Neural cell (in vitro differentiated cells): ENCODE measurements around the gene ASMT. TPM values are rescaled to one million over a fixed set of nuclear protein-coding genes. Genes with fewer than 3 reads are reported as not detected.

ENCODE experiments used
- H2AFZ ChIP-seq: fragments of 200-600, 300-800 bp; sonication (generic), shearing (Covaris generic); 2 replicates; pipeline ENCODE4 v1.6.0; 2014; ENCODE audit warnings: low read depth, mild to moderate bottlenecking, antibody characterized with exemption, low read length, moderate library complexity
- H3F3A ChIP-seq: fragments of 200-600 bp; shearing (Covaris generic); 2 replicates; pipeline ENCODE4 v1.6.1; 2016; ENCODE audit warnings: mild to moderate bottlenecking, moderate library complexity, mixed read lengths, antibody characterized with exemption, low read length; ENCODE audit not compliant: insufficient read depth, poor library complexity, severe bottlenecking
- H3K27ac ChIP-seq: fragments of 200-600, 300-800 bp; sonication (generic), shearing (Covaris generic); 2 replicates; pipeline ENCODE4 v1.5.1; 2014; ENCODE audit warnings: mild to moderate bottlenecking, low read length, moderate library complexity
- H3K27me3 ChIP-seq: fragments of 300-800, 200-600 bp; sonication (generic), shearing (Covaris generic); 2 replicates; pipeline ENCODE4 v1.6.0; 2014; ENCODE audit warnings: mild to moderate bottlenecking, low read depth, low read length, moderate library complexity; ENCODE audit not compliant: insufficient read depth
- H3K36me3 ChIP-seq: fragments of 300-800, 200-600 bp; sonication (generic), shearing (Covaris generic); 2 replicates; pipeline ENCODE4 v1.5.1; 2014; ENCODE audit warnings: mild to moderate bottlenecking, antibody characterized with exemption, low read length, moderate library complexity; ENCODE audit not compliant: insufficient read depth
- H3K4me2 ChIP-seq: fragments of 300-800, 200-600 bp; sonication (generic), shearing (Covaris generic); 2 replicates; pipeline ENCODE4 v1.6.0; 2014; ENCODE audit warnings: mild to moderate bottlenecking, low read length
- H3K4me3 ChIP-seq: fragments of 300-800, 200-600 bp; sonication (generic), shearing (Covaris generic); 2 replicates; pipeline ENCODE4 v1.5.1; 2014; ENCODE audit warnings: mild to moderate bottlenecking, low read length, moderate library complexity
- H3K79me2 ChIP-seq: fragments of 200-600 bp; shearing (Covaris generic); replicated peaks from 2 replicates; pipeline ENCODE4 v1.6.0; 2014; ENCODE audit warnings: mild to moderate bottlenecking, low read length, moderate library complexity; ENCODE audit not compliant: insufficient read depth
- H3K9ac ChIP-seq: fragments of 300-800, 200-600 bp; sonication (generic), shearing (Covaris generic); 2 replicates; pipeline ENCODE4 v1.6.1; 2016; ENCODE audit warnings: mild to moderate bottlenecking, low read length, mixed read lengths
- H3K9me2 ChIP-seq: fragments of 200-600 bp; shearing (Covaris generic); 2 replicates; pipeline ENCODE4 v1.6.1; 2016; ENCODE audit warnings: mild to moderate bottlenecking, low read length, mixed read lengths; ENCODE audit not compliant: insufficient read depth
- H3K9me3 ChIP-seq: fragments of 200-600, 300-800 bp; sonication (generic), shearing (Covaris generic); 2 replicates; pipeline ENCODE4 v1.6.1; 2016; ENCODE audit warnings: mild to moderate bottlenecking, mixed run types, low read length, moderate library complexity, mixed read lengths
- H4K20me1 ChIP-seq: fragments of 200-600 bp; shearing (Covaris generic); 2 replicates; pipeline ENCODE4 v1.6.1; 2016; ENCODE audit warnings: mild to moderate bottlenecking, mixed run types; ENCODE audit not compliant: insufficient read depth
- EP300 ChIP-seq: fragments of 450-650 bp; conservative IDR thresholded peaks from 2 replicates; pipeline ENCODE4 v1.6.1; 2014; ENCODE audit warnings: antibody characterized with exemption, mild to moderate bottlenecking, moderate library complexity; ENCODE audit not compliant: poor library complexity, severe bottlenecking
- EZH2 ChIP-seq: fragments of 200-600, 300-800 bp; shearing (Covaris generic), sonication (generic); IDR thresholded peaks from 2 replicates; pipeline ENCODE4 v1.6.1; 2014; ENCODE audit warnings: antibody characterized with exemption, low read length, borderline replicate concordance, mild to moderate bottlenecking; ENCODE audit not compliant: insufficient read depth, poor library complexity, severe bottlenecking
- MXI1 ChIP-seq: fragments of 450-650 bp; conservative IDR thresholded peaks from 2 replicates; pipeline ENCODE4 v1.6.1; 2014; ENCODE audit warnings: antibody characterized with exemption, mild to moderate bottlenecking; ENCODE audit not compliant: poor library complexity, severe bottlenecking
- POLR2AphosphoS5 ChIP-seq: IDR thresholded peaks from 2 replicates; pipeline ENCODE4 v1.6.1; 2012
- RAD21 ChIP-seq: fragments of 450-650 bp; conservative IDR thresholded peaks from 2 replicates; pipeline ENCODE4 v1.6.1; 2014; ENCODE audit warnings: antibody characterized with exemption, mild to moderate bottlenecking, moderate library complexity
- SMC3 ChIP-seq: fragments of 450-650 bp; conservative IDR thresholded peaks from 2 replicates; pipeline ENCODE4 v1.6.1; 2014; ENCODE audit warnings: antibody characterized with exemption, mild to moderate bottlenecking, moderate library complexity; ENCODE audit not compliant: poor library complexity
- TAF1 ChIP-seq: IDR thresholded peaks from 2 replicates; pipeline ENCODE4 v1.6.1; 2012; ENCODE audit warnings: low read depth
- polyA plus RNA-seq: library from polyadenylated mRNA; depleted of rRNA; stranded (reverse); fragments of >200 nt; gene quantifications from 2 replicates; pipeline ENCODE4 v1.2.3, GENCODE V29; 2014
- TF ChIP-seq, protein P1 (sequence below): fragments of 450-650 bp; IDR thresholded peaks from 2 replicates; pipeline ENCODE4 v1.5.1; 2014; ENCODE audit warnings: antibody characterized with exemption, mild to moderate bottlenecking, moderate library complexity; ENCODE audit not compliant: poor library complexity, severe bottlenecking
- TF ChIP-seq, protein P2 (sequence below): IDR thresholded peaks from 2 replicates; pipeline ENCODE4 v1.6.1; 2012; ENCODE audit warnings: borderline replicate concordance

The ASMT gene
- polyA plus RNA-seq, 1 donor from 2014 or later, result 1.8 TPM

DNA sequence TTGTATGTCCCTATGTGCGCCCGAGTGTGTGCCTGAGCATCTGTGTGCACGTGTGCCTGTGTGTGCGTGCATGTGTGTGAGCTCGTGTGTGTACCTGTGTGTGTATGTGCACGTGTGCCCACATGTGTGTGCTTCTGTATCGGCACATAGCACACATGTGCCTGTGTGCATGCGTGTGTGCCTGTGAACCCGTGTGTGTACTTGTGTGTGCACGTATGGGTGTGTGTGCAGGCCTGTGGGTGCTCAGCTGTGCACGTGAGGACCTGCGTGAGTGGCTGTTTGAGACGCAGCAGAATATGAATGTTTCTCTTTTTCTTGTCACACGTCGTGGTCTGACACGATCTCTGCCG is 19.2 kb upstream of the ASMT start:
- Histone ChIP-seq H4K20me1 (peaks cover 3% of the 10 kb centered on the region), H3K9me3 (no peaks in the 10 kb centered on the region), H3K4me3 (no peak overlapping the region), H3K27ac (no peak overlapping the region), H3K9me2 (no peaks in the 10 kb centered on the region), H3K27me3 (no peaks in the 10 kb centered on the region), H3K4me2 (no peak overlapping the region), H3K79me2 (peaks cover 27% of the 10 kb centered on the region), H3K36me3 (peaks cover 5% of the 10 kb centered on the region), H2AFZ (no peak overlapping the region), H3F3A (no peaks in the 10 kb centered on the region), H3K9ac (no peak overlapping the region)
- TF ChIP-seq SMC3, result no peak
- no peak for TF ChIP-seq EP300
- TF ChIP-seq, protein P1, sequence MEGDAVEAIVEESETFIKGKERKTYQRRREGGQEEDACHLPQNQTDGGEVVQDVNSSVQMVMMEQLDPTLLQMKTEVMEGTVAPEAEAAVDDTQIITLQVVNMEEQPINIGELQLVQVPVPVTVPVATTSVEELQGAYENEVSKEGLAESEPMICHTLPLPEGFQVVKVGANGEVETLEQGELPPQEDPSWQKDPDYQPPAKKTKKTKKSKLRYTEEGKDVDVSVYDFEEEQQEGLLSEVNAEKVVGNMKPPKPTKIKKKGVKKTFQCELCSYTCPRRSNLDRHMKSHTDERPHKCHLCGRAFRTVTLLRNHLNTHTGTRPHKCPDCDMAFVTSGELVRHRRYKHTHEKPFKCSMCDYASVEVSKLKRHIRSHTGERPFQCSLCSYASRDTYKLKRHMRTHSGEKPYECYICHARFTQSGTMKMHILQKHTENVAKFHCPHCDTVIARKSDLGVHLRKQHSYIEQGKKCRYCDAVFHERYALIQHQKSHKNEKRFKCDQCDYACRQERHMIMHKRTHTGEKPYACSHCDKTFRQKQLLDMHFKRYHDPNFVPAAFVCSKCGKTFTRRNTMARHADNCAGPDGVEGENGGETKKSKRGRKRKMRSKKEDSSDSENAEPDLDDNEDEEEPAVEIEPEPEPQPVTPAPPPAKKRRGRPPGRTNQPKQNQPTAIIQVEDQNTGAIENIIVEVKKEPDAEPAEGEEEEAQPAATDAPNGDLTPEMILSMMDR, result no peak

DNA sequence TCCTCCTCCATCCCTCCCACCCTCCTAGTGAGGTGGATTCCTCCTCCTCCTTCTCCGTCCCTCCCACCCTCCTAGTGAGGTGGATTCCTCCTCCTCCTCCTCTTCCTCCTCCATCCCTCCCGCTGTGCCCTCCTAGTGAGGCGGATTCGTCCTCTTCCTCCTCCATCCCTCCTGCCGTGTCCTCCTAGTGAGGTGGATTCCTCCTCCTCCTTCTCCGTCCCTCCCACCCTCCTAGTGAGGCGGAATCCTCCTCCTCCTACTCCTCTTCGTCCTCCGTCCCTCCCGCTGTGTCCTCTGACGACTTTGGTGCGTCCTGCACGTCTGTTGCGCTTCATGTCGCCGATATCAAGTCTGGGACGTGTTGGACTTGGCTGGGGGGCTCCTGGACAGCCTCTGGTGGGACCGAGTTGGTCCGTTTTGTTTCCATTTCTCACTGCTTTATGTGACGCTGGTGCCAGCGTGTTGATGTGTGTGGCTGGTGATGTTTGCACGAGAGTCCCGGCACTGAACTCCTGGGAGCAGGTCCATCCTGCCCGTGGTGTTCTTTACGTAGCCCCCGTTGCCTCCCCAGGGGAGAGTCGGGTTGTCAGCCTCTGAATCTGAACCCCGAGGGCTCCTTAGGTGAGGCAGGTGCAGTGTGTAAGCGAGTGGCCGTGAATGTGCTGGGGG is 18.0 kb upstream of the ASMT start:
- Histone ChIP-seq H4K20me1 (peaks cover 3% of the 10 kb centered on the region), H3K36me3 (peaks cover 8% of the 10 kb centered on the region)

More for the DNA sequence above, 18.0 kb upstream of the ASMT start:
- H3K4me2 ChIP-seq, result no peak overlapping the region
- H3K4me3 ChIP-seq, result no peak overlapping the region
- H3K79me2 ChIP-seq, result peaks cover 27% of the 10 kb centered on the region
- H2AFZ ChIP-seq, result no peak overlapping the region
- H3K9ac ChIP-seq, result no peak overlapping the region
- no peaks in the 10 kb centered on the region for H3K27me3 ChIP-seq
- H3K27ac ChIP-seq, result no peak overlapping the region
- no peaks in the 10 kb centered on the region for H3F3A ChIP-seq
- H3K9me2 ChIP-seq, result no peaks in the 10 kb centered on the region
- no peak for TF ChIP-seq MXI1
- TF ChIP-seq, protein P2, sequence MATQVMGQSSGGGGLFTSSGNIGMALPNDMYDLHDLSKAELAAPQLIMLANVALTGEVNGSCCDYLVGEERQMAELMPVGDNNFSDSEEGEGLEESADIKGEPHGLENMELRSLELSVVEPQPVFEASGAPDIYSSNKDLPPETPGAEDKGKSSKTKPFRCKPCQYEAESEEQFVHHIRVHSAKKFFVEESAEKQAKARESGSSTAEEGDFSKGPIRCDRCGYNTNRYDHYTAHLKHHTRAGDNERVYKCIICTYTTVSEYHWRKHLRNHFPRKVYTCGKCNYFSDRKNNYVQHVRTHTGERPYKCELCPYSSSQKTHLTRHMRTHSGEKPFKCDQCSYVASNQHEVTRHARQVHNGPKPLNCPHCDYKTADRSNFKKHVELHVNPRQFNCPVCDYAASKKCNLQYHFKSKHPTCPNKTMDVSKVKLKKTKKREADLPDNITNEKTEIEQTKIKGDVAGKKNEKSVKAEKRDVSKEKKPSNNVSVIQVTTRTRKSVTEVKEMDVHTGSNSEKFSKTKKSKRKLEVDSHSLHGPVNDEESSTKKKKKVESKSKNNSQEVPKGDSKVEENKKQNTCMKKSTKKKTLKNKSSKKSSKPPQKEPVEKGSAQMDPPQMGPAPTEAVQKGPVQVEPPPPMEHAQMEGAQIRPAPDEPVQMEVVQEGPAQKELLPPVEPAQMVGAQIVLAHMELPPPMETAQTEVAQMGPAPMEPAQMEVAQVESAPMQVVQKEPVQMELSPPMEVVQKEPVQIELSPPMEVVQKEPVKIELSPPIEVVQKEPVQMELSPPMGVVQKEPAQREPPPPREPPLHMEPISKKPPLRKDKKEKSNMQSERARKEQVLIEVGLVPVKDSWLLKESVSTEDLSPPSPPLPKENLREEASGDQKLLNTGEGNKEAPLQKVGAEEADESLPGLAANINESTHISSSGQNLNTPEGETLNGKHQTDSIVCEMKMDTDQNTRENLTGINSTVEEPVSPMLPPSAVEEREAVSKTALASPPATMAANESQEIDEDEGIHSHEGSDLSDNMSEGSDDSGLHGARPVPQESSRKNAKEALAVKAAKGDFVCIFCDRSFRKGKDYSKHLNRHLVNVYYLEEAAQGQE, result no peak
- TF ChIP-seq EZH2, result no peak
- no peak for TF ChIP-seq RAD21
- TF ChIP-seq, protein P1, result no peak
- no peak for TF ChIP-seq POLR2AphosphoS5
- TF ChIP-seq SMC3, result no peak
- TF ChIP-seq TAF1, result no peak
- no peak for TF ChIP-seq EP300
- no peaks in the 10 kb centered on the region for H3K9me3 ChIP-seq
